HCT116 (cell line): Measurements from ENCODE around the gene ITPR2. TPM values are rescaled to one million over a fixed set of nuclear protein-coding genes. Genes with fewer than 3 reads are reported as not detected.

Source experiments
- ATAC-seq: fragments of 200-7000 bp; cut with Tn5 transposase; 2 replicates; pipeline ENCODE4 v1.9.1; 2020; ENCODE audit warnings: mild to moderate bottlenecking, moderate library complexity
- BruUV-seq: library from RNA; stranded (reverse); fragments of 400-500 nt; replicated peaks from 2 replicates; lab custom pipeline; 2021; lab: Mats Ljungman, UMichigan
- CTCF ChIA-PET: fragments of 300-600 bp; sonication (Branson Sonifier 250); formaldehyde crosslinking; loops from one replicate; lab custom pipeline; 2021; ENCODE audit warnings: antibody characterized with exemption; lab: Charles Lee
- POLR2A ChIA-PET: fragments of 300-600, 350-600 bp; sonication (Branson Sonifier 250); formaldehyde crosslinking; loops from one replicate; lab custom pipeline; 2021; ENCODE audit warnings: antibody characterized with exemption; lab: Charles Lee
- RAD21 ChIA-PET, 2 experiments: fragments of 300-600 bp; sonication (Branson Sonifier 250); formaldehyde crosslinking; loops; one replicate each; lab custom pipeline; 2023; ENCODE audit warnings: low total read pairs in 2 of 2; ENCODE audit not compliant: uncharacterized antibody in 2 of 2, unreplicated experiment in 2 of 2, low non-redundant PET in 1 of 2; lab: Charles Lee
- DNase-seq: peaks from one replicate; pipeline ENCODE4 v3.0.0-alpha.2; 2010; ENCODE audit warnings: low read depth, low spot score
- H2AFZ ChIP-seq: fragments of 200-600 bp; shearing (Covaris generic), sonication (generic); 2 replicates; pipeline ENCODE4 v1.6.1; 2017; ENCODE audit warnings: low read depth, mixed run types, mixed read lengths, antibody characterized with exemption, low read length; ENCODE audit not compliant: poor library complexity, severe bottlenecking
- H3K27ac ChIP-seq: 2 replicates; pipeline ENCODE4 v1.5.1; 2012; ENCODE audit warnings: low read depth, low read length
- H3K27me3 ChIP-seq: fragments of 200-600 bp; sonication (generic); 2 replicates; pipeline ENCODE4 v1.6.1; 2016; ENCODE audit warnings: mixed run types, low read length, mixed read lengths; ENCODE audit not compliant: insufficient read depth
- H3K36me3 ChIP-seq, 2 experiments: fragments of 200-500 bp in 1 of 2; fragments of 200-600 bp in 1 of 2; sonication (Bioruptor generic) in 1 of 2; sonication (generic) in 1 of 2; 2 replicates each; pipeline versions ENCODE4 v1.5.1 to v1.6.1; 2014 to 2016; ENCODE audit warnings: low read length in 2 of 2, inconsistent platforms in 1 of 2, mixed read lengths in 1 of 2, mixed run types in 1 of 2; ENCODE audit not compliant: insufficient read depth in 2 of 2, control insufficient read depth in 1 of 2
- H3K4me1 ChIP-seq, 2 experiments: fragments of 200-600 bp in 1 of 2; sonication (generic) in 1 of 2; 2 replicates each; pipeline versions ENCODE4 v1.5.1 to v1.6.1; 2012 to 2017; ENCODE audit warnings: low read length in 2 of 2, inconsistent platforms in 1 of 2, mild to moderate bottlenecking in 1 of 2, mixed read lengths in 1 of 2, mixed run types in 1 of 2, moderate library complexity in 1 of 2; ENCODE audit not compliant: insufficient read depth in 2 of 2, control insufficient read depth in 1 of 2
- H3K4me2 ChIP-seq: fragments of 200-600 bp; sonication (generic); 2 replicates; pipeline ENCODE4 v1.6.1; 2017; ENCODE audit warnings: mixed run types, low read length, mixed read lengths
- H3K4me3 ChIP-seq, 2 experiments: fragments of 200-600 bp in 1 of 2; sonication (generic) in 1 of 2; replicated peaks in 1 of 2; 2 replicates each; pipeline ENCODE4 v1.5.1; 2011 to 2016; ENCODE audit warnings: low read length in 2 of 2, control low read depth in 1 of 2, low read depth in 1 of 2, mild to moderate bottlenecking in 1 of 2, mixed read lengths in 1 of 2, mixed run types in 1 of 2
- H3K79me2 ChIP-seq: fragments of 200-600 bp; sonication (generic); 2 replicates; pipeline ENCODE4 v1.6.1; 2017; ENCODE audit warnings: mild to moderate bottlenecking, mixed run types, low read length, moderate library complexity, mixed read lengths; ENCODE audit not compliant: insufficient read depth
- H3K9ac ChIP-seq: fragments of 200-600 bp; sonication (generic); 2 replicates; pipeline ENCODE4 v1.6.1; 2016; ENCODE audit warnings: low read length, mixed read lengths
- H3K9me2 ChIP-seq: fragments of 200-600 bp; sonication (generic), shearing (Covaris generic); 2 replicates; pipeline ENCODE4 v1.6.1; 2017; ENCODE audit warnings: mixed run types, mild to moderate bottlenecking, moderate library complexity; ENCODE audit not compliant: insufficient read depth
- H3K9me3 ChIP-seq, 2 experiments: fragments of 200-500 bp in 1 of 2; fragments of 200-600 bp in 1 of 2; sonication (Bioruptor generic) in 1 of 2; sonication (generic) in 1 of 2; 2 replicates each; pipeline ENCODE4 v1.6.1; 2014 to 2017; ENCODE audit warnings: low read length in 2 of 2, mixed read lengths in 2 of 2, inconsistent platforms in 1 of 2, low read depth in 1 of 2, mild to moderate bottlenecking in 1 of 2, mixed run types in 1 of 2, moderate library complexity in 1 of 2; ENCODE audit not compliant: control insufficient read depth in 1 of 2, insufficient read depth in 1 of 2
- H4K20me1 ChIP-seq: fragments of 200-600 bp; sonication (generic), shearing (Covaris generic); 2 replicates; pipeline ENCODE4 v1.6.1; 2017; ENCODE audit warnings: mixed run types, mild to moderate bottlenecking, moderate library complexity; ENCODE audit not compliant: insufficient read depth
- CEBPB ChIP-seq: IDR thresholded peaks from 2 replicates; pipeline ENCODE4 v1.6.1; 2012; ENCODE audit warnings: low read depth
- EZH2 ChIP-seq: fragments of 200-600 bp; sonication (generic); IDR thresholded peaks from 2 replicates; pipeline ENCODE4 v1.6.1; 2017; ENCODE audit warnings: antibody characterized with exemption, mixed run types
- EZH2phosphoT487 ChIP-seq: fragments of 200-600 bp; IDR thresholded peaks from 2 replicates; pipeline ENCODE4 v1.6.1; 2018; ENCODE audit warnings: antibody characterized with exemption, borderline replicate concordance
- SIN3A ChIP-seq: IDR thresholded peaks from 2 replicates; pipeline ENCODE4 v1.6.1; 2012; ENCODE audit warnings: low read depth
- TCF7L2 ChIP-seq: IDR thresholded peaks from 2 replicates; pipeline ENCODE4 v1.7.0; 2011; ENCODE audit warnings: borderline replicate concordance, inconsistent platforms; ENCODE audit not compliant: insufficient read depth, insufficient read length; ENCODE audit errors: extremely low read depth
- intact Hi-C: fragments of 100-400 bp; cut with micrococcal nuclease; formaldehyde crosslinking; loops from 2 replicates; pipeline ENCODE4 v1.10.0; 2022
- total RNA-seq: library from RNA; stranded (reverse); gene quantifications from one replicate; pipeline ENCODE4 v1.2.1, GENCODE V29; 2021; ENCODE audit not compliant: unreplicated experiment
- TF ChIP-seq, protein P1 (sequence below): IDR thresholded peaks from 2 replicates; pipeline ENCODE4 v1.6.1; 2011; ENCODE audit warnings: mild to moderate bottlenecking, low read length, moderate library complexity; ENCODE audit not compliant: insufficient replicate concordance; ENCODE audit errors: extremely low read depth

The ITPR2 gene
- total RNA-seq, 1 experiment from 2014 or later, result 6.5 TPM

- H3K36me3 ChIP-seq, result no peaks in the 10 kb centered on the region
- RAD21 ChIA-PET, result no interaction called here
- CTCF ChIA-PET, result no interaction called here
- no peaks in the 10 kb centered on the region for H3K9me3 ChIP-seq
- H2AFZ ChIP-seq, result no peak overlapping the region
- no peaks in the 10 kb centered on the region for H3K27me3 ChIP-seq
- no peaks in the 10 kb centered on the region for H3K79me2 ChIP-seq
- no peak overlapping the region for H3K9ac ChIP-seq
- DNase-seq, result no peak
- no peak for TF ChIP-seq SIN3A
- TF ChIP-seq, protein P1, sequence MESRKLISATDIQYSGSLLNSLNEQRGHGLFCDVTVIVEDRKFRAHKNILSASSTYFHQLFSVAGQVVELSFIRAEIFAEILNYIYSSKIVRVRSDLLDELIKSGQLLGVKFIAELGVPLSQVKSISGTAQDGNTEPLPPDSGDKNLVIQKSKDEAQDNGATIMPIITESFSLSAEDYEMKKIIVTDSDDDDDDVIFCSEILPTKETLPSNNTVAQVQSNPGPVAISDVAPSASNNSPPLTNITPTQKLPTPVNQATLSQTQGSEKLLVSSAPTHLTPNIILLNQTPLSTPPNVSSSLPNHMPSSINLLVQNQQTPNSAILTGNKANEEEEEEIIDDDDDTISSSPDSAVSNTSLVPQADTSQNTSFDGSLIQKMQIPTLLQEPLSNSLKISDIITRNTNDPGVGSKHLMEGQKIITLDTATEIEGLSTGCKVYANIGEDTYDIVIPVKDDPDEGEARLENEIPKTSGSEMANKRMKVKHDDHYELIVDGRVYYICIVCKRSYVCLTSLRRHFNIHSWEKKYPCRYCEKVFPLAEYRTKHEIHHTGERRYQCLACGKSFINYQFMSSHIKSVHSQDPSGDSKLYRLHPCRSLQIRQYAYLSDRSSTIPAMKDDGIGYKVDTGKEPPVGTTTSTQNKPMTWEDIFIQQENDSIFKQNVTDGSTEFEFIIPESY, result no peak
- TF ChIP-seq EZH2phosphoT487, result no peak
- TF ChIP-seq EZH2, result no peak
- no peak for TF ChIP-seq TCF7L2
- no peak for TF ChIP-seq CEBPB
- TF ChIP-seq, all 23 proteins: peak for 0
- H3K4me1 ChIP-seq, result no peaks in the 10 kb centered on the region
- no peak overlapping the region for H3K27ac ChIP-seq
- no peak overlapping the region for H3K4me2 ChIP-seq
- no peak overlapping the region for H3K4me3 ChIP-seq
- POLR2A ChIA-PET, result no interaction called here
- no peak for ATAC-seq
- no TSS peak for BruUV-seq
- intact Hi-C loops, result no loop called here
- 0 out of 2 replicates have a peak, but pooled peaks cover 5% of the 10 kb centered on the region for H3K9me2 ChIP-seq
- H4K20me1 ChIP-seq, result no peaks in the 10 kb centered on the region
Measured at GRCh38 chr12:26809611-26810285, 23.2 kb downstream of the ITPR2 start.
